DOHH2 (cell line): ENCODE results near the gene RPL19.

ENCODE experiments used
- H3F3A ChIP-seq: fragments of 200-600 bp; sonication (generic), shearing (Covaris generic); 2 replicates; pipeline ENCODE4 v1.6.0; 2016; ENCODE audit warnings: antibody characterized with exemption, mild to moderate bottlenecking; ENCODE audit not compliant: control insufficient read depth, insufficient read depth
- H3K27ac ChIP-seq: fragments of 200-600 bp; sonication (generic); 2 replicates; pipeline ENCODE4 v1.5.1; 2014; ENCODE audit warnings: low read depth, mild to moderate bottlenecking, low read length, moderate library complexity
- H3K27me3 ChIP-seq: fragments of 200-600 bp; sonication (generic); 2 replicates; pipeline ENCODE4 v1.6.1; 2014; ENCODE audit warnings: mild to moderate bottlenecking, low read length, mixed read lengths; ENCODE audit not compliant: control insufficient read depth
- H3K36me3 ChIP-seq: fragments of 200-600 bp; sonication (generic); 2 replicates; pipeline ENCODE4 v1.6.1; 2014; ENCODE audit warnings: mild to moderate bottlenecking, low read length, moderate library complexity, mixed read lengths; ENCODE audit not compliant: control insufficient read depth
- H3K4me1 ChIP-seq: fragments of 200-600 bp; sonication (generic); 2 replicates; pipeline ENCODE4 v1.6.1; 2014; ENCODE audit warnings: mild to moderate bottlenecking, low read length, mixed read lengths; ENCODE audit not compliant: control insufficient read depth
- H3K4me2 ChIP-seq: fragments of 200-600 bp; sonication (generic); 2 replicates; pipeline ENCODE4 v1.6.0; 2014; ENCODE audit warnings: mild to moderate bottlenecking, low read length, moderate library complexity
- H3K4me3 ChIP-seq: fragments of 200-600 bp; sonication (generic); 2 replicates; pipeline ENCODE4 v1.5.1; 2014; ENCODE audit warnings: mild to moderate bottlenecking, low read length, mixed read lengths
- H3K79me2 ChIP-seq: fragments of 200-600 bp; sonication (generic); 2 replicates; pipeline ENCODE4 v1.6.1; 2014; ENCODE audit warnings: mild to moderate bottlenecking, low read length, mixed read lengths; ENCODE audit not compliant: control insufficient read depth
- H3K9me2 ChIP-seq: fragments of 200-600 bp; sonication (generic); replicated peaks from 2 replicates; pipeline ENCODE4 v1.6.1; 2014; ENCODE audit warnings: mild to moderate bottlenecking, low read length, mixed read lengths; ENCODE audit not compliant: control insufficient read depth
- H3K9me3 ChIP-seq: fragments of 200-600 bp; sonication (generic); 2 replicates; pipeline ENCODE4 v1.6.1; 2014; ENCODE audit warnings: antibody characterized with exemption, low read length, mixed read lengths; ENCODE audit not compliant: control insufficient read depth, insufficient read depth
- H4K20me1 ChIP-seq: fragments of 200-600 bp; sonication (generic); 2 replicates; pipeline ENCODE4 v1.6.0; 2014; ENCODE audit warnings: low read depth, mild to moderate bottlenecking, antibody characterized with exemption, low read length, moderate library complexity; ENCODE audit not compliant: control insufficient read depth, insufficient read depth
- EZH2phosphoT487 ChIP-seq: fragments of 200-600 bp; sonication (generic); IDR thresholded peaks from 2 replicates; pipeline ENCODE4 v1.6.1; 2017; ENCODE audit warnings: borderline replicate concordance, mild to moderate bottlenecking, antibody characterized with exemption, low read length, moderate library complexity, mixed read lengths
- TF ChIP-seq, protein P1 (sequence below): fragments of 200-600 bp; sonication (generic); IDR thresholded peaks from one replicate; pipeline ENCODE4 v1.5.1; 2014; ENCODE audit warnings: antibody characterized with exemption, mild to moderate bottlenecking, low read depth, low read length; ENCODE audit not compliant: poor library complexity, severe bottlenecking

RPL19 gene

DNA sequence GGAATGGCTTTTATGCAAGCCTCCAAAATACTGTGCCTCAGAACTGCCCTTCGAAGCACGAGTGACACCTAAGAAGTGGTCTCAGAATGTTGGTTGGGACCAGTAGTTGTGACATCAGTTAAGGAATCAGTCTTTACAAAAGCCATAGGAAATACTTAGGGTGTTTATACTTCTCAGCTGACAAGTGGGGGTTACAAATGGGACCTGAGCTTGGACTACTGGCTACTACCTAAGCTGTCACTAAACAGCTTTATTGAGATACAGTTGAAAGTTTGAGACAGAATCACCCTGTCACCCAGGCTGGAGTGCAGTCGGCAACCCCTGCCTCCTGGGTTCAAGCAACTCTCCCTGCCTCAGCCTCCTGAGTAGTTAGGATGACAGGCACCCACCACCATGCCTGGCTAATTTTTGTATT is 5.0 kb downstream of the RPL19 start:
- H3K9me2 ChIP-seq: no peaks in the 10 kb centered on the region
- H3K27me3 ChIP-seq: no peaks in the 10 kb centered on the region
- H3F3A ChIP-seq: peaks cover 71% of the 10 kb centered on the region
- peaks cover 28% of the 10 kb centered on the region for H3K79me2 ChIP-seq
- TF ChIP-seq EZH2phosphoT487: no peak
- TF ChIP-seq, protein P1, sequence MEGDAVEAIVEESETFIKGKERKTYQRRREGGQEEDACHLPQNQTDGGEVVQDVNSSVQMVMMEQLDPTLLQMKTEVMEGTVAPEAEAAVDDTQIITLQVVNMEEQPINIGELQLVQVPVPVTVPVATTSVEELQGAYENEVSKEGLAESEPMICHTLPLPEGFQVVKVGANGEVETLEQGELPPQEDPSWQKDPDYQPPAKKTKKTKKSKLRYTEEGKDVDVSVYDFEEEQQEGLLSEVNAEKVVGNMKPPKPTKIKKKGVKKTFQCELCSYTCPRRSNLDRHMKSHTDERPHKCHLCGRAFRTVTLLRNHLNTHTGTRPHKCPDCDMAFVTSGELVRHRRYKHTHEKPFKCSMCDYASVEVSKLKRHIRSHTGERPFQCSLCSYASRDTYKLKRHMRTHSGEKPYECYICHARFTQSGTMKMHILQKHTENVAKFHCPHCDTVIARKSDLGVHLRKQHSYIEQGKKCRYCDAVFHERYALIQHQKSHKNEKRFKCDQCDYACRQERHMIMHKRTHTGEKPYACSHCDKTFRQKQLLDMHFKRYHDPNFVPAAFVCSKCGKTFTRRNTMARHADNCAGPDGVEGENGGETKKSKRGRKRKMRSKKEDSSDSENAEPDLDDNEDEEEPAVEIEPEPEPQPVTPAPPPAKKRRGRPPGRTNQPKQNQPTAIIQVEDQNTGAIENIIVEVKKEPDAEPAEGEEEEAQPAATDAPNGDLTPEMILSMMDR: no peak
- H3K4me3 ChIP-seq: no peak overlapping the region
- peaks cover 8% of the 10 kb centered on the region; the same call in 1 of the 2 replicates for H4K20me1 ChIP-seq
- peak overlapping the region; percentile 31; the same call in 1 of the 2 replicates for H3K27ac ChIP-seq
- H3K9me3 ChIP-seq: no peaks in the 10 kb centered on the region
- peaks cover 51% of the 10 kb centered on the region for H3K36me3 ChIP-seq
- no peak overlapping the region for H3K4me2 ChIP-seq
- peaks cover 78% of the 10 kb centered on the region for H3K4me1 ChIP-seq

DNA sequence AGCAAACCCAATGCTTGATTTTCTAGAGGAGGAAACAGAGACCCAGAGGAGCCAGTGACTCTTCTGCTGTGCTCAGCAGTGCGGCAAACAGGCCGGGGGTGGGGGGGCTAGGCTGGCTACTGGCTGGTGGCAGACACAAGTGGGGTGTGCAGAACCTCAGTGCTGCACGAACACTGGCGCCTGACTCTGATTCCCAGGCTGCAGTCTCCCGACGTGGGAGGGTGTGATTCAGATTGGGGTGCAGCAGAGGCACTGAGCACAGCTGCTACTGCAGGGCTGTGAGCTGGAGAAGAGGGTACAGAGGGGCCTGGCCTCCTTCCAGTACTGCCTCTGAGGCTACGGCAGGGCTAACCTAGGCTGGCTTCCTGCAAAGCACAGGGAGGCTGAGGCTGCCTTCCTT is 8.1 kb downstream of the RPL19 start:
- peak overlapping the region; percentile 86 for H3K4me2 ChIP-seq
- H4K20me1 ChIP-seq: no peaks in the 10 kb centered on the region
- no peaks in the 10 kb centered on the region for H3K27me3 ChIP-seq
- H3K9me2 ChIP-seq: no peaks in the 10 kb centered on the region
- no peaks in the 10 kb centered on the region for H3K79me2 ChIP-seq
- H3K4me1 ChIP-seq: peaks cover 71% of the 10 kb centered on the region
- peak overlapping the region; percentile 94 for H3K27ac ChIP-seq
- H3F3A ChIP-seq: peaks cover 46% of the 10 kb centered on the region
- H3K9me3 ChIP-seq: no peaks in the 10 kb centered on the region
- H3K36me3 ChIP-seq: peaks cover 21% of the 10 kb centered on the region
- TF ChIP-seq EZH2phosphoT487: no peak
- TF ChIP-seq, protein P1: no peak
- H3K4me3 ChIP-seq: peak overlapping the region; percentile 73

DNA sequence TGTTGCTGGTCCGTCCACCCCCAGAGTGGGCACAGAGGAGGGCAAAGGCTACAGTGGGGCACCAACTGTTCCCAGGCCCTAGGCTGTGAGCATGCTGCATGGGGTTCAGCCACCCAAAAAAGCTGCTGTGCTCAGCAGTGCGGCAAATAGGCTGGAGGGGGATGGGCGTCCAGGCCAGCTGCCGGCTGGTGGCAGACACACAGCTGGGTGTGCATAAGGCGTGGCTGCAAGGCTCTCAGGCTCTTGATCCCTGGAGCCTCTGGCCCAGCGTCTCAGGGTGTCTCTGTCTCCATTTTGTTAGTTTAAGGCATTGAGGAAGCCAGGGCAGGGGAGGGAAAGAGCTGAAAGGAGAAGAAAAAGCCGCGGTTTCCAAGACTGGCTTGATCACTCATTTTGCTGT is 8.8 kb downstream of the RPL19 start:
- H3K4me3 ChIP-seq: peak overlapping the region; percentile 73
- H3K27ac ChIP-seq: peak overlapping the region; percentile 94
- H3K36me3 ChIP-seq: peaks cover 13% of the 10 kb centered on the region
- TF ChIP-seq, protein P1: no peak
- TF ChIP-seq EZH2phosphoT487: no peak
- no peaks in the 10 kb centered on the region for H3K27me3 ChIP-seq
- no peaks in the 10 kb centered on the region for H4K20me1 ChIP-seq
- H3K9me2 ChIP-seq: no peaks in the 10 kb centered on the region
- H3F3A ChIP-seq: peaks cover 39% of the 10 kb centered on the region
- no peaks in the 10 kb centered on the region for H3K79me2 ChIP-seq
- H3K4me2 ChIP-seq: peak overlapping the region; percentile 86
- H3K4me1 ChIP-seq: peaks cover 65% of the 10 kb centered on the region
- H3K9me3 ChIP-seq: no peaks in the 10 kb centered on the region
